AG09319 (cell line): ENCODE data around the gene IRF8.

Experiments
- DNase-seq: peaks from one replicate; pipeline ENCODE4 v3.0.0-alpha.2; 2010; ENCODE audit warnings: low read depth; ENCODE audit errors: extremely low read depth
- CTCF ChIP-seq: IDR thresholded peaks from 2 replicates; pipeline ENCODE4 v1.5.1; 2011; ENCODE audit warnings: low read depth, mild to moderate bottlenecking, inconsistent platforms, low read length, moderate library complexity

Gene IRF8

GRCh38 chr16:85956426-85956825, 57.5 kb downstream of the IRF8 start:
- no peak for TF ChIP-seq CTCF
- no peak for DNase-seq

- no peak for DNase-seq
- TF ChIP-seq CTCF: no peak
Measured at GRCh38 chr16:85958731-85959130, 59.8 kb downstream of the IRF8 start.

- no peak for DNase-seq
- TF ChIP-seq CTCF: no peak
Measured at GRCh38 chr16:85959686-85960085, 60.7 kb downstream of the IRF8 start.

GRCh38 chr16:85960486-85961046, 61.6 kb downstream of the IRF8 start:
- DNase-seq: no peak

GRCh38 chr16:85961988-85962915, 63.3 kb downstream of the IRF8 start:
- no peak for DNase-seq
- no peak for TF ChIP-seq CTCF

More at GRCh38 chr16:85960486-85961046, 61.6 kb downstream of the IRF8 start:
- TF ChIP-seq CTCF: no peak

GRCh38 chr16:85963753-85964285, 64.9 kb downstream of the IRF8 start:
- no peak for DNase-seq
- no peak for TF ChIP-seq CTCF

- no peak for DNase-seq
- TF ChIP-seq CTCF: no peak
Measured at GRCh38 chr16:85965125-85965524, 66.2 kb downstream of the IRF8 start.
